ENCODE results near the gene TOP3A. TPM values are rescaled to one million over a fixed set of nuclear protein-coding genes. Genes with fewer than 3 reads are reported as not detected.

TOP3A gene
- total RNA-seq, 1 experiment from 2014 or later, result 56.1 TPM

DNA sequence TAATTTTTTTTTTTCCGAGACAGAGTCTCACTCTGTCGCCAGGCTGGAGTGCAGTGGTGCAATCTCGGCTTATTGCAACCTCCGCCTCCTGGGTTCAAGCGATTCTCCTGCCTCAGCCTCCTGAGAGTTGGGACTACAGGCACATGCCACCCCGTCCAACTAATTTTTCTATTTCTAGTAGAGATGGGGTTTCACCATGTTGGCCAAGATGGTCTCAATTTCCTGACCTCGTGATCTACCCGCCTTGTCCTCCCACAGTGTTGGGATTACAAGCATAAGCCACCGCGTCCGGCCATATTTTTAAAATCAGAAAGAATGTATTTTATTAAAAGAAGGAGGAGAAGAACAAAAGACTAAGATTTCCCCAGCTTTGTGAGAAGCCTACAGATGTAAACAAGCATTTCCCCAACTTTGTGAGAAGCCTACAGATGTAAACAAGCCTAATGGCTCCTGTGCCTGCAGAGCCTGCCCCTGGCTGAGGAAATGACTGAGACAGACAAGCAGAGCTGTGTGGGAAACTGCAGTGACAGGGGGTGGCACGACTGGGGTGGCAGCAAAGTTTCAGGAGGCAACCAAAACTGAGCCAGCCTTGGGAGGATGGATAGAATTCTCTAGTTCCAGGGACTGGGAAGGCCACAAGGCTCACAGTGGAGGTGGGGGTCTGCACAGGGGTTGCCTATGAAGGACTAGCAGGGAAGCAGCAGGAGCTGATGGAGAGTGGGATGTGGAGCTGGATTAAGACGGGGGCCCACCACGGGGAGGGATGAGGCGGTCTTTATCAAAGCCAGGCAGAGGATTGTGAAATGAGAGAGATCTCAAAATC is 22.9 kb downstream of the TOP3A start:
- Mint-ChIP-seq H3K27me3 (ENCODE audit: low read depth) (no peaks in the 10 kb centered on the region), H3K36me3 (peaks cover 78% of the 10 kb centered on the region), H3K27ac (no peak overlapping the region), H3K4me1 (no peaks in the 10 kb centered on the region), H3K4me3 (no peak overlapping the region), H3K9me3 (no peaks in the 10 kb centered on the region)
- DNase-seq (ENCODE audit: low spot score) (no peak), ATAC-seq (no peak)
- TF ChIP-seq RORB (CRISPR knock-in tag; IDR thresholded peaks at IDR 0.05), result no peak
- TF ChIP-seq NFYB (CRISPR knock-in tag; conservative IDR thresholded peaks at IDR 0.05; ENCODE audit: low read depth), result no peak
- no peak for TF ChIP-seq OVOL2 (CRISPR knock-in tag; IDR thresholded peaks at IDR 0.05; ENCODE audit: borderline replicate concordance)
- TF ChIP-seq, protein P1, sequence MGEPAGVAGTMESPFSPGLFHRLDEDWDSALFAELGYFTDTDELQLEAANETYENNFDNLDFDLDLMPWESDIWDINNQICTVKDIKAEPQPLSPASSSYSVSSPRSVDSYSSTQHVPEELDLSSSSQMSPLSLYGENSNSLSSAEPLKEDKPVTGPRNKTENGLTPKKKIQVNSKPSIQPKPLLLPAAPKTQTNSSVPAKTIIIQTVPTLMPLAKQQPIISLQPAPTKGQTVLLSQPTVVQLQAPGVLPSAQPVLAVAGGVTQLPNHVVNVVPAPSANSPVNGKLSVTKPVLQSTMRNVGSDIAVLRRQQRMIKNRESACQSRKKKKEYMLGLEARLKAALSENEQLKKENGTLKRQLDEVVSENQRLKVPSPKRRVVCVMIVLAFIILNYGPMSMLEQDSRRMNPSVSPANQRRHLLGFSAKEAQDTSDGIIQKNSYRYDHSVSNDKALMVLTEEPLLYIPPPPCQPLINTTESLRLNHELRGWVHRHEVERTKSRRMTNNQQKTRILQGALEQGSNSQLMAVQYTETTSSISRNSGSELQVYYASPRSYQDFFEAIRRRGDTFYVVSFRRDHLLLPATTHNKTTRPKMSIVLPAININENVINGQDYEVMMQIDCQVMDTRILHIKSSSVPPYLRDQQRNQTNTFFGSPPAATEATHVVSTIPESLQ (CRISPR knock-in tag; IDR thresholded peaks at IDR 0.05), result no peak
- TF ChIP-seq, protein P2, sequence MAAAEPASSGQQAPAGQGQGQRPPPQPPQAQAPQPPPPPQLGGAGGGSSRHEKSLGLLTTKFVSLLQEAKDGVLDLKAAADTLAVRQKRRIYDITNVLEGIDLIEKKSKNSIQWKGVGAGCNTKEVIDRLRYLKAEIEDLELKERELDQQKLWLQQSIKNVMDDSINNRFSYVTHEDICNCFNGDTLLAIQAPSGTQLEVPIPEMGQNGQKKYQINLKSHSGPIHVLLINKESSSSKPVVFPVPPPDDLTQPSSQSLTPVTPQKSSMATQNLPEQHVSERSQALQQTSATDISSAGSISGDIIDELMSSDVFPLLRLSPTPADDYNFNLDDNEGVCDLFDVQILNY (CRISPR knock-in tag; IDR thresholded peaks at IDR 0.05), result no peak
- no peak for TF ChIP-seq ESRRA (CRISPR knock-in tag; IDR thresholded peaks at IDR 0.05; ENCODE audit: borderline replicate concordance)
- ChIA-PET POLR2A (no interaction called here), CTCF (no interaction called here)

DNA sequence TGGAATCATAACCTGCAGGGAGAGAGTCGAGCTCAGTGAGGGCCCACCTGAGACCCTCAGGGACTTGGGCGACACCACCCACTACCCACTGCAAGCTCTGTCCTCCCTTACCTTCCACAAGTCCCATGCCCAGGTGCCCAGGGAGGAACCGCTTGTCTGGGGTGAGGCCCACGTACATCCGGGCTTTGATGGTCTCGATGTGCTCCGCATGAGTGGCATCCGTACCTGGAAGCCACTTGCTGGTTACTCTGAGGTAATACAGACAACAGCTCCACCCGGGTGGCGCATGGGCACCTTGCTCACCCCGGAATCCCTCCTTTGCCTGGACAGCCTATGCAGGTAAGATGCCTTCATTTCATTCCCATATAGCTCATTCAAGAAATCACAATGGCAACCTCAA is 29.5 kb downstream of the TOP3A start:
- TF ChIP-seq SP1 (CRISPR knock-in tag; conservative IDR thresholded peaks at IDR 0.05) (no peak), NFE2L1 (CRISPR knock-in tag; IDR thresholded peaks at IDR 0.05) (no peak), ESRRA (CRISPR knock-in tag; IDR thresholded peaks at IDR 0.05; ENCODE audit: borderline replicate concordance) (no peak), FOXP1 (CRISPR knock-in tag; IDR thresholded peaks at IDR 0.05; ENCODE audit: borderline replicate concordance) (no peak), NR3C1 (CRISPR knock-in tag; conservative IDR thresholded peaks at IDR 0.05; ENCODE audit: low read depth) (no peak), PRRX2 (CRISPR knock-in tag; IDR thresholded peaks at IDR 0.05) (no peak)
- DNase-seq (ENCODE audit: low spot score) (no peak), ATAC-seq (no peak)
- H3K4me3 Mint-ChIP-seq, result no peak overlapping the region
- peaks cover 87% of the 10 kb centered on the region for H3K36me3 Mint-ChIP-seq
- ChIA-PET POLR2A (no interaction called here), CTCF (no interaction called here)
- H3K4me1 Mint-ChIP-seq, result no peaks in the 10 kb centered on the region
- no peaks in the 10 kb centered on the region for H3K27me3 Mint-ChIP-seq (ENCODE audit: low read depth)
- H3K9me3 Mint-ChIP-seq, result no peaks in the 10 kb centered on the region
- H3K27ac Mint-ChIP-seq, result no peak overlapping the region

DNA sequence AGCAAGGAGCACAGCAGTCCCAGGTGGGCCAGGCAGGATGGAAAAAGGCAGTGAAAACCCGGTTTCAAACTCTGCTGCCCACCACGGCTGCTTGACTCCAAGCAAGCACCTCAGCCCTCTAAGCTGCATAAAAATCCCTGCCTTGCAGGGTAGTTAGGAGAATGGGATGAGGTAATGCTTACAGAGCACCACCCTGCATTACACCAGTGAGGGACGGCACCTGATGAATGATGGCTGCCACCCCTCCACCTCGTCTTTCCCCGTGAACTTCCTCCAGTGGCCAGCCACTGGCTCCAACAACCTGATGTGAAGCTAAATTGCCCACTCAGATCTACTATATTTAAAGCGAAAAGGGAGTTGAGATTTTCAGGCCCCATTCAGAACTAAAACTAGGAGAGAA is 33.0 kb downstream of the TOP3A start:
- H3K27ac Mint-ChIP-seq, result 0 out of 2 replicates have a peak overlapping the region, but pooled peaks have one; percentile 53
- no peaks in the 10 kb centered on the region for H3K4me1 Mint-ChIP-seq
- no peaks in the 10 kb centered on the region for H3K27me3 Mint-ChIP-seq (ENCODE audit: low read depth)
- H3K4me3 Mint-ChIP-seq, result no peak overlapping the region
- no peaks in the 10 kb centered on the region for H3K9me3 Mint-ChIP-seq
- H3K36me3 Mint-ChIP-seq, result peaks cover 77% of the 10 kb centered on the region
- DNase-seq (ENCODE audit: low spot score) (no peak), ATAC-seq (no peak)
- ChIA-PET POLR2A (interaction anchor here (0.6 kb wide), 1 partner anchor 64 kb away, joined by 12 read pairs; no protein-coding TSS in a partner anchor), CTCF (interaction anchor here (1.2 kb wide), 1 partner anchor 64 kb away, joined by 3 read pairs; no protein-coding TSS in a partner anchor)
- TF ChIP-seq, protein P3, sequence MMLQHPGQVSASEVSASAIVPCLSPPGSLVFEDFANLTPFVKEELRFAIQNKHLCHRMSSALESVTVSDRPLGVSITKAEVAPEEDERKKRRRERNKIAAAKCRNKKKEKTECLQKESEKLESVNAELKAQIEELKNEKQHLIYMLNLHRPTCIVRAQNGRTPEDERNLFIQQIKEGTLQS (CRISPR knock-in tag; conservative IDR thresholded peaks at IDR 0.05), result no peak
- TF ChIP-seq EMX1 (CRISPR knock-in tag; IDR thresholded peaks at IDR 0.05), result no peak
- TF ChIP-seq, protein P4, sequence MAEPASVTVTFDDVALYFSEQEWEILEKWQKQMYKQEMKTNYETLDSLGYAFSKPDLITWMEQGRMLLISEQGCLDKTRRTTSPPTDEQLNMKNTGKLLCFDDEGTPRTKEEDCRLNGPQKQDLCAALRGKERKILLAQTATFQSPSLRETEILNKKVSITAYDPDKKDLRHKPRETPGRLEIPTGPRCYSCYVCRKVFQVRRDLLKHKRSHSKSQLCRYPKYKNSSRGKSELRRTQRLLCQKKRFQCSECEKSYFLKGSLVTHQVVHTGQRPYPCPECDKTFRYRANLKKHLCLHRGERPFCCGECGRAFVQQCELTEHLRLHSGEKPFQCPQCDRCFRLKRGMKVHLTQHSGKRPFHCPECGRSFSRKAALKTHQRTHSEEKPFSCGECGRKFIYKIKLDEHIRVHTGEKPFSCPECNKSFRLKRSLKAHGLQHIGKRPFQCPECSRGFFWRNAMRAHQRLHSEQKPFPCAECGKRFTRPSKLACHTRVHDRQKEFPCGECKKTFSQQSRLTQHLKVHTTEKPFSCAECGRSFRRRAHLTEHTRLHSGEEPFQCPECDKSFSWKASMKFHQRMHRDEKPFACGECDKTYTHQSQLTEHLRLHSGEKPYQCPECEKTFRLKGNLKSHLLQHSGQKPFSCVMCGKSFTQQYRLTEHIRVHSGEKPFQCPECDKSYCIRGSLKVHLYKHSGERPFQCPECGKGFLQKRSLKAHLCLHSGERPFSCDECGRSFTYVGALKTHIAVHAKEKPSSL (CRISPR knock-in tag; conservative IDR thresholded peaks at IDR 0.05), result no peak
- TF ChIP-seq PRRX2 (CRISPR knock-in tag; IDR thresholded peaks at IDR 0.05), result no peak
- no peak for TF ChIP-seq PREB (CRISPR knock-in tag; IDR thresholded peaks at IDR 0.05; ENCODE audit: borderline replicate concordance)
- TF ChIP-seq, protein P5, sequence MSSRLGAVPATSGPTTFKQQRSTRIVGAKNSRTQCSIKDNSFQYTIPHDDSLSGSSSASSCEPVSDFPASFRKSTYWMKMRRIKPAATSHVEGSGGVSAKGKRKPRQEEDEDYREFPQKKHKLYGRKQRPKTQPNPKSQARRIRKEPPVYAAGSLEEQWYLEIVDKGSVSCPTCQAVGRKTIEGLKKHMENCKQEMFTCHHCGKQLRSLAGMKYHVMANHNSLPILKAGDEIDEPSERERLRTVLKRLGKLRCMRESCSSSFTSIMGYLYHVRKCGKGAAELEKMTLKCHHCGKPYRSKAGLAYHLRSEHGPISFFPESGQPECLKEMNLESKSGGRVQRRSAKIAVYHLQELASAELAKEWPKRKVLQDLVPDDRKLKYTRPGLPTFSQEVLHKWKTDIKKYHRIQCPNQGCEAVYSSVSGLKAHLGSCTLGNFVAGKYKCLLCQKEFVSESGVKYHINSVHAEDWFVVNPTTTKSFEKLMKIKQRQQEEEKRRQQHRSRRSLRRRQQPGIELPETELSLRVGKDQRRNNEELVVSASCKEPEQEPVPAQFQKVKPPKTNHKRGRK (CRISPR knock-in tag; IDR thresholded peaks at IDR 0.05; ENCODE audit: borderline replicate concordance), result no peak
- no peak for TF ChIP-seq CBFB (CRISPR knock-in tag; IDR thresholded peaks at IDR 0.05; ENCODE audit: low read depth)
- TF ChIP-seq, protein P6, sequence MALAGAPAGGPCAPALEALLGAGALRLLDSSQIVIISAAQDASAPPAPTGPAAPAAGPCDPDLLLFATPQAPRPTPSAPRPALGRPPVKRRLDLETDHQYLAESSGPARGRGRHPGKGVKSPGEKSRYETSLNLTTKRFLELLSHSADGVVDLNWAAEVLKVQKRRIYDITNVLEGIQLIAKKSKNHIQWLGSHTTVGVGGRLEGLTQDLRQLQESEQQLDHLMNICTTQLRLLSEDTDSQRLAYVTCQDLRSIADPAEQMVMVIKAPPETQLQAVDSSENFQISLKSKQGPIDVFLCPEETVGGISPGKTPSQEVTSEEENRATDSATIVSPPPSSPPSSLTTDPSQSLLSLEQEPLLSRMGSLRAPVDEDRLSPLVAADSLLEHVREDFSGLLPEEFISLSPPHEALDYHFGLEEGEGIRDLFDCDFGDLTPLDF (CRISPR knock-in tag; IDR thresholded peaks at IDR 0.05), result no peak
- TF ChIP-seq ZBTB43 (CRISPR knock-in tag; IDR thresholded peaks at IDR 0.05), result no peak

Data from WTC11 (cell line).